WI38 (cell line): ENCODE measurements around the gene DDX10.

Source experiments
- H3K4me3 ChIP-seq: 2 replicates; pipeline ENCODE4 v1.5.1; 2011; ENCODE audit warnings: low read depth, mild to moderate bottlenecking, control low read depth, low read length
- TF ChIP-seq, protein P1 (sequence below): IDR thresholded peaks from 2 replicates; pipeline ENCODE4 v1.5.1; 2012; ENCODE audit warnings: low read depth, mild to moderate bottlenecking, control low read depth, low read length

Gene DDX10

GRCh38 chr11:108624196-108624925, 40.5 kb upstream of the DDX10 start:
- H3K4me3 ChIP-seq, result no peak overlapping the region
- TF ChIP-seq, protein P1, sequence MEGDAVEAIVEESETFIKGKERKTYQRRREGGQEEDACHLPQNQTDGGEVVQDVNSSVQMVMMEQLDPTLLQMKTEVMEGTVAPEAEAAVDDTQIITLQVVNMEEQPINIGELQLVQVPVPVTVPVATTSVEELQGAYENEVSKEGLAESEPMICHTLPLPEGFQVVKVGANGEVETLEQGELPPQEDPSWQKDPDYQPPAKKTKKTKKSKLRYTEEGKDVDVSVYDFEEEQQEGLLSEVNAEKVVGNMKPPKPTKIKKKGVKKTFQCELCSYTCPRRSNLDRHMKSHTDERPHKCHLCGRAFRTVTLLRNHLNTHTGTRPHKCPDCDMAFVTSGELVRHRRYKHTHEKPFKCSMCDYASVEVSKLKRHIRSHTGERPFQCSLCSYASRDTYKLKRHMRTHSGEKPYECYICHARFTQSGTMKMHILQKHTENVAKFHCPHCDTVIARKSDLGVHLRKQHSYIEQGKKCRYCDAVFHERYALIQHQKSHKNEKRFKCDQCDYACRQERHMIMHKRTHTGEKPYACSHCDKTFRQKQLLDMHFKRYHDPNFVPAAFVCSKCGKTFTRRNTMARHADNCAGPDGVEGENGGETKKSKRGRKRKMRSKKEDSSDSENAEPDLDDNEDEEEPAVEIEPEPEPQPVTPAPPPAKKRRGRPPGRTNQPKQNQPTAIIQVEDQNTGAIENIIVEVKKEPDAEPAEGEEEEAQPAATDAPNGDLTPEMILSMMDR, result no peak

GRCh38 chr11:108628326-108628725, 36.5 kb upstream of the DDX10 start:
- TF ChIP-seq, protein P1, result no peak
- H3K4me3 ChIP-seq, result no peak overlapping the region

DNA sequence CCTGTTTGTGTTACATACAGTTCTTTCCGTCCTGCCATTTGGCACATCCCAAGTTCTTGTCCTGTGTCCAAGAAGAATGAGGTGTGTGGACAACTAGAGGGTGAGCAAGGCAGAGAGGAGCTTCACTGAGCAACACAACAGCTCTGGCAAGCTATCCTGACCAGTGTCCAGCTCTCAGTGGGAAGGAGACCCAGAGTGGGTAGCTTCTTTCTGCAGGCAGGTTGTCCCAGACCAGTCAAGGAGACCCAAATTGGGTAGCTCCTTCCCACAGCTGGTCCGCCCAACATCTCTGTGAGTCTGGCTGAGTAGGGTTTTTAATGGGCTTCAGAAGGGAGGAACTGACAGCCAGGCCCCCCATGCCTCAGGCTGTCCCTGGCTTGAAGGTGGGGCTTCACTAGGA, 36.1 kb upstream of the DDX10 start:
- H3K4me3 ChIP-seq, result no peak overlapping the region
- TF ChIP-seq, protein P1, result no peak

GRCh38 chr11:108629274-108629673, 35.6 kb upstream of the DDX10 start:
- no peak overlapping the region for H3K4me3 ChIP-seq
- TF ChIP-seq, protein P1, result no peak

- no peak overlapping the region for H3K4me3 ChIP-seq
- TF ChIP-seq, protein P1, result no peak
These were observed 32.7 kb upstream of the DDX10 start for GRCh38 chr11:108632041-108632704.

DNA sequence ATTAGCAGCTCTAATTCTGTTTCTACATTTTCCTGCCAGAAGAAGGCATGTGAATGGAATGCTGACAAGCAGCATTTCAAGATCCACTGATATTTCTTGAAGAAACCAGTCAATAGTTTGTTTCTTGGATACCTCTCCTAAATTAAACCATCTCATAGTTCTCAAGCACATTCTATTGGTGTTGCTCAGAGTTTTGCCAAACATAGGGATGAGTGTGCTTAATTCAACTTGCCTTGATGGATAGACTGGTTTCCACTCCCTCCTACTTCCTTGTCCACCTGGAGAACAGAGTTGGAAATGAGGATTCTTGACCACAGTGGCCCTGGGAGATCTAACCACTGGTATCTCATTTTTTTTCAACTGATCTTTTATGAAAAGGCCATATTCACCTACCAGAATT, 29.8 kb upstream of the DDX10 start:
- TF ChIP-seq, protein P1, result no peak
- no peak overlapping the region for H3K4me3 ChIP-seq

DNA sequence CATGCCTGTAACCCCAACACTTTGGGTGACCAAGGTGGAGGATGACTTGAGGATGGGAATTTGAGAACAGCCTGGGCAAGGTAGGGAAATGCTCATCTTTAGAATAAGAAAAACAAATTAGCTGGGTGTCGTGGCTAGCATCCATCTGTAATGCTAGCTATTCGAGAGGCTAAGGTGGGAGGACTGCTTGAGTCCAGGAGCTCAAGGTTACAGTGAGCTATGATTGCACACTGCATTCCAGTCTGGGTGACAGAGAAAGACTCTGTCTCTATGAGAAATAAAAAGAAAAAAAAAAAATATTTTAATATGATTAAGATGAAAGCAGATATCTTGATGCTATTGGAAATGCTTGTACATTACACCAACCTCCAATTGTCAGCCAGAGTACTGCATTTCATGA, 28.6 kb upstream of the DDX10 start:
- H3K4me3 ChIP-seq, result no peak overlapping the region
- TF ChIP-seq, protein P1, result no peak
